ENCODE results near the gene TMEM141. TPM values are rescaled to one million over a fixed set of nuclear protein-coding genes. Genes with fewer than 3 reads are reported as not detected.

Gene TMEM141
- total RNA-seq, 6 experiments from 2014 or later, result 46.5 to 105 (median 56.7) TPM

DNA sequence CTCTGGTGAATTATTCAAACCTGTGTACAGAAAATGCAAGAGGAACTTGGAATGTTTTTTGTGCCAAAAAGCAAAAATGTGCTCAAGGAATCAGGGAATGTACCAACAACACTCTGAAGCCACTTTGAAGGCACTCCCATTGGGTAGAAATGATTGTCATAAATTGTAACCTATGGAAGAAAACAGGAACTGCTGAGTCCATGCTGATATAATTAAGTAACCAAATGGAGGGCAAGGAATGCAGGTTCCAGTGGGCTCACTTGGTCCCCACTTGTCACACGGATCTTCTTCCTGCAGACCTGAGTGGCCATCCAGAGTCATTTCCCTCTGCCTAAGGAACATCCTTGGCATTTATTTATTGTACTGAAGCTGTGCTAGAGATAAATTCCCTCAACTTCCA lies 39.9 kb upstream of the TMEM141 start:
- 67% methylated on average over 1 of the region's 1 CpG for WGBS (ENCODE audit: insufficient coverage, low coverage, low lambda C conversion rate, missing lambda C conversion rate)
- ATAC-seq, result no peak
- DNase-seq, result no peak
- intact Hi-C loops (cut with DNase I), result no loop called here
- Histone ChIP-seq H3K9me3 (no peaks in the 10 kb centered on the region), H3K27me3 (no peaks in the 10 kb centered on the region), H3K4me1 (no peaks in the 10 kb centered on the region), H3K4me3 (no peak overlapping the region), H3K36me3 (no peaks in the 10 kb centered on the region), H3K27ac (no peak overlapping the region)
- TF ChIP-seq, protein P1, sequence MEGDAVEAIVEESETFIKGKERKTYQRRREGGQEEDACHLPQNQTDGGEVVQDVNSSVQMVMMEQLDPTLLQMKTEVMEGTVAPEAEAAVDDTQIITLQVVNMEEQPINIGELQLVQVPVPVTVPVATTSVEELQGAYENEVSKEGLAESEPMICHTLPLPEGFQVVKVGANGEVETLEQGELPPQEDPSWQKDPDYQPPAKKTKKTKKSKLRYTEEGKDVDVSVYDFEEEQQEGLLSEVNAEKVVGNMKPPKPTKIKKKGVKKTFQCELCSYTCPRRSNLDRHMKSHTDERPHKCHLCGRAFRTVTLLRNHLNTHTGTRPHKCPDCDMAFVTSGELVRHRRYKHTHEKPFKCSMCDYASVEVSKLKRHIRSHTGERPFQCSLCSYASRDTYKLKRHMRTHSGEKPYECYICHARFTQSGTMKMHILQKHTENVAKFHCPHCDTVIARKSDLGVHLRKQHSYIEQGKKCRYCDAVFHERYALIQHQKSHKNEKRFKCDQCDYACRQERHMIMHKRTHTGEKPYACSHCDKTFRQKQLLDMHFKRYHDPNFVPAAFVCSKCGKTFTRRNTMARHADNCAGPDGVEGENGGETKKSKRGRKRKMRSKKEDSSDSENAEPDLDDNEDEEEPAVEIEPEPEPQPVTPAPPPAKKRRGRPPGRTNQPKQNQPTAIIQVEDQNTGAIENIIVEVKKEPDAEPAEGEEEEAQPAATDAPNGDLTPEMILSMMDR (IDR thresholded peaks at IDR 0.05), result no peak
- TF ChIP-seq POLR2A (IDR thresholded peaks at IDR 0.05), result no peak

DNA sequence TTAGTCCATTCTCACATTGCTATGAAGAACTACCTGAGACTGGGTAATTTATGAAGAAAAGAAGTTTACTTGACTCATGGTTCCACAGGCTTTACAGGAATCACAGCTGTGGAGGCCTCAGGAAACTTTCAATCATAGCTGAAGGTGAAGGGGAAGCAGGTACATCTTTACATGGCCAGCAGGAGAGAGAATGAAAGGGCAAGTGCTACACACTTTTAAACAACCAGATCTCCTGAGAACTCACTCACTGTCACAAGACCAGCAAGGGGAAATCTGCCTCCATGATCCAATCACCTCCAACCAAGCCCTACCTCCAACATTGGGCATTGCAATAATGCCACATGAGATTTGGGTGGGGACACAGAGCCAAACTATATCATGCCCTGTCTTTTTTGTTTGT lies 39.3 kb upstream of the TMEM141 start:
- no peak for ATAC-seq

DNA sequence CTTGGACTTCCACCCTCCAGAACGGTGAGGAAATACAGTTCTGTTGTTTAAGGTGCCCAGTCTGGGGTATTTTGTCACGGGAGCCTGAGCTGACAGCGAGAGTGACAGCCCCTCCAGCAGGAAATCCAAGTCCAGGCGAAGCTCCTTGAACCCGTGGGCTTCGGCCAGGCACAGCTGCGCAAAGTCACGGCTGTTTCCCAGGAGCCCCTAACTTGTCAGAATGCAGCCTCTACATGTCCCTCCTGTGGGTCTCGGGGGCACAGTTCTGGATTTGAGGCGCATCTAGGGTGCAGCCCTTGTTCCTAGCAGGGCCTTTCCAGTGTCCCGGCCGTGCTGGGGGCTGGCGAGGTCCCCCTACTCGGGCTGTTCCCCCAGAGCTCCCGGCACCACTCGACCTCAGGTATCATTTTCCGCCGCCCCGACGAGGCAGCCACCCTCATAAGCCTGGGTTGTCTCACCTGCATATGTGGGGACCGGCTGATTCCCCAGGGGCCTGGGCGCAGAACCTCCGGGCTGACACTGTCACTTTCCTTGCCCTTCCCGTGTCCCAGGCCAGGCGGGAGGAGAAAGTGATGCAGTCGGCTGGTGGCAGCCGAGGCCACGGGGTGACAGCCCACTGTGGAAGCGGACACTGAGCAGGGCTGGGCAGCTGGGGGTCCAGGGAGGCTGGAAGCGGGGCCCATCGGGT lies 37.6 kb upstream of the TMEM141 start:
- whole genome bisulfite sequencing (ENCODE audit: insufficient coverage, low coverage, low lambda C conversion rate, missing lambda C conversion rate), result 82% methylated on average over 10 of the region's 31 CpGs
- H3K4me1 ChIP-seq, result no peaks in the 10 kb centered on the region
- no peaks in the 10 kb centered on the region for H3K9me3 ChIP-seq
- no peak overlapping the region for H3K27ac ChIP-seq
- no peak for ATAC-seq
- TF ChIP-seq POLR2A (IDR thresholded peaks at IDR 0.05), result no peak
- TF ChIP-seq, protein P1 (IDR thresholded peaks at IDR 0.05), result no peak
- H3K4me3 ChIP-seq, result no peak overlapping the region
- intact Hi-C loops (cut with DNase I), result no loop called here
- no peak for DNase-seq
- H3K27me3 ChIP-seq, result no peaks in the 10 kb centered on the region
- H3K36me3 ChIP-seq, result no peaks in the 10 kb centered on the region

More for the DNA sequence above, 39.3 kb upstream of the TMEM141 start:
- TF ChIP-seq, protein P1 (IDR thresholded peaks at IDR 0.05), result no peak
- no peak for TF ChIP-seq POLR2A (IDR thresholded peaks at IDR 0.05)
- H3K4me3 ChIP-seq, result no peak overlapping the region
- no peaks in the 10 kb centered on the region for H3K27me3 ChIP-seq
- no peak overlapping the region for H3K27ac ChIP-seq
- intact Hi-C loops (cut with DNase I), result no loop called here
- DNase-seq, result no peak
- no peaks in the 10 kb centered on the region for H3K4me1 ChIP-seq
- H3K36me3 ChIP-seq, result no peaks in the 10 kb centered on the region
- no peaks in the 10 kb centered on the region for H3K9me3 ChIP-seq

- WGBS (ENCODE audit: insufficient coverage, low coverage, low lambda C conversion rate, missing lambda C conversion rate), result no CpG with 5 or more reads among the region's 17 CpGs
- no peak for DNase-seq
- TF ChIP-seq, protein P1 (IDR thresholded peaks at IDR 0.05), result no peak
- TF ChIP-seq POLR2A (IDR thresholded peaks at IDR 0.05), result no peak
- no peak overlapping the region for H3K4me3 ChIP-seq
- no peaks in the 10 kb centered on the region for H3K4me1 ChIP-seq
- no peak for ATAC-seq
- H3K9me3 ChIP-seq, result no peaks in the 10 kb centered on the region
- intact Hi-C loops (cut with DNase I), result no loop called here
- no peak overlapping the region for H3K27ac ChIP-seq
- H3K36me3 ChIP-seq, result no peaks in the 10 kb centered on the region
- no peaks in the 10 kb centered on the region for H3K27me3 ChIP-seq
Measured at GRCh38 chr9:136754059-136754572, 37.0 kb upstream of the TMEM141 start.
